Ishikawa (cell line): ENCODE data around the gene POU4F1.

Experiments used
- EP300 ChIP-seq: IDR thresholded peaks from 2 replicates; pipeline ENCODE4 v1.6.1; 2012; ENCODE audit warnings: borderline replicate concordance
- RAD21 ChIP-seq: IDR thresholded peaks from 2 replicates; pipeline ENCODE4 v1.6.1; 2012; ENCODE audit warnings: low read depth
- TAF1 ChIP-seq: IDR thresholded peaks from 2 replicates; pipeline ENCODE4 v1.6.1; 2012; ENCODE audit warnings: low read depth, mild to moderate bottlenecking
- TCF12 ChIP-seq: IDR thresholded peaks from 2 replicates; pipeline ENCODE4 v1.6.1; 2012; ENCODE audit warnings: low read depth
- YY1 ChIP-seq: IDR thresholded peaks from 2 replicates; pipeline ENCODE4 v1.6.1; 2012; ENCODE audit warnings: low read depth
- TF ChIP-seq, protein P1 (sequence below): IDR thresholded peaks from 2 replicates; pipeline ENCODE4 v1.6.1; 2012; ENCODE audit warnings: low read depth, mild to moderate bottlenecking

DNA sequence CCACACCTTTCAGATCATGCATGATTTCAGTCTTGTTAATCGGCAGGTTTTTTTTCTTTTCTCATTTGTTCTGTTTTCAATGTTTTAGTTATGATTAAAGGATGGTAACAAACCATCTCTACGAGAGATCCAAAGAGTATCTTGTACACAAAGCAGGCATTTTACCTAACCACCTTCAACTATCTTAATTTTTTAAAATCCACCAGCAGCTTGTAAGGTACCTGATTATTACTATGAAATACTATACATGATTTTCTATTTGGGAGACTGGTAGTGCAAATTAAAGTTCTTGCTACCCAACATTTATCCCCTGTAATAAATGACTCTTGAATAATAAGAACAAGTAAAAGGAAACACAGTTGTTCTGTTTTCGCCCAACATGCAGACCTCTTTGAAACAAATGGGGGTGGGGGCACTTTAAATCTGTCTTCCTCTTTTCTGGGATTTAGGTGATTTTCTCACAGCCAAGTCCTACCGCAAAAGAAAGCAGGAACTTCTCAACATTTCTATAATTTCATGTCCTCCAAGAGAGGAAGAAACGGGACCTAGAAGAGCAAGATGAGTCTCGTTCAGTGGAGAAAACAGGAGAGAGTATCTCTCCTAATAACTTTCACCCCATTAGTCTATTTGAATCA is 3.6 kb downstream of the POU4F1 start:
- TF ChIP-seq EP300 (no peak), TAF1 (no peak), YY1 (no peak), RAD21 (no peak), TCF12 (no peak)
- TF ChIP-seq, protein P1, sequence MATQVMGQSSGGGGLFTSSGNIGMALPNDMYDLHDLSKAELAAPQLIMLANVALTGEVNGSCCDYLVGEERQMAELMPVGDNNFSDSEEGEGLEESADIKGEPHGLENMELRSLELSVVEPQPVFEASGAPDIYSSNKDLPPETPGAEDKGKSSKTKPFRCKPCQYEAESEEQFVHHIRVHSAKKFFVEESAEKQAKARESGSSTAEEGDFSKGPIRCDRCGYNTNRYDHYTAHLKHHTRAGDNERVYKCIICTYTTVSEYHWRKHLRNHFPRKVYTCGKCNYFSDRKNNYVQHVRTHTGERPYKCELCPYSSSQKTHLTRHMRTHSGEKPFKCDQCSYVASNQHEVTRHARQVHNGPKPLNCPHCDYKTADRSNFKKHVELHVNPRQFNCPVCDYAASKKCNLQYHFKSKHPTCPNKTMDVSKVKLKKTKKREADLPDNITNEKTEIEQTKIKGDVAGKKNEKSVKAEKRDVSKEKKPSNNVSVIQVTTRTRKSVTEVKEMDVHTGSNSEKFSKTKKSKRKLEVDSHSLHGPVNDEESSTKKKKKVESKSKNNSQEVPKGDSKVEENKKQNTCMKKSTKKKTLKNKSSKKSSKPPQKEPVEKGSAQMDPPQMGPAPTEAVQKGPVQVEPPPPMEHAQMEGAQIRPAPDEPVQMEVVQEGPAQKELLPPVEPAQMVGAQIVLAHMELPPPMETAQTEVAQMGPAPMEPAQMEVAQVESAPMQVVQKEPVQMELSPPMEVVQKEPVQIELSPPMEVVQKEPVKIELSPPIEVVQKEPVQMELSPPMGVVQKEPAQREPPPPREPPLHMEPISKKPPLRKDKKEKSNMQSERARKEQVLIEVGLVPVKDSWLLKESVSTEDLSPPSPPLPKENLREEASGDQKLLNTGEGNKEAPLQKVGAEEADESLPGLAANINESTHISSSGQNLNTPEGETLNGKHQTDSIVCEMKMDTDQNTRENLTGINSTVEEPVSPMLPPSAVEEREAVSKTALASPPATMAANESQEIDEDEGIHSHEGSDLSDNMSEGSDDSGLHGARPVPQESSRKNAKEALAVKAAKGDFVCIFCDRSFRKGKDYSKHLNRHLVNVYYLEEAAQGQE, result no peak
